ENCODE measurements around the gene HSPE1.
"Not testable (repeated sequence)": the region's sequence is repeated elsewhere in the genome, so short reads cannot be mapped to it uniquely, and the experiment has no call there.

- not testable (repeated sequence) for TF ChIP-seq CTCF, POLR2AphosphoS5, EP300, POLR2A (IDR thresholded peaks at IDR 0.05)
These were observed 51.1 kb downstream of the HSPE1 start for GRCh38 chr2:197551260-197551659.
